H9 (cell line): Measurements from ENCODE around the gene CEMIP. TPM values are rescaled to one million over a fixed set of nuclear protein-coding genes. Genes with fewer than 3 reads are reported as not detected.

Source experiments
- DNase-seq: peaks from one replicate; pipeline ENCODE4 v3.0.0-alpha.2; 2017
- H2AFZ ChIP-seq: one replicate; pipeline ENCODE4 v1.6.1; 2013; ENCODE audit warnings: mild to moderate bottlenecking, low read length, control low read depth, moderate library complexity
- H2AK5ac ChIP-seq: 2 replicates; pipeline ENCODE4 v1.6.1; 2013; ENCODE audit warnings: low read length, control low read depth, mixed read lengths; ENCODE audit not compliant: insufficient read length
- H2BK120ac ChIP-seq: one replicate; pipeline ENCODE4 v1.6.1; 2013; ENCODE audit warnings: low read depth, mild to moderate bottlenecking, low read length, control low read depth, inconsistent platforms; ENCODE audit not compliant: poor library complexity, severe bottlenecking
- H2BK12ac ChIP-seq: 2 replicates; pipeline ENCODE4 v1.6.1; 2013; ENCODE audit warnings: low read length, control low read depth, mixed read lengths, low read depth; ENCODE audit not compliant: insufficient read length
- H2BK15ac ChIP-seq: 2 replicates; pipeline ENCODE4 v1.6.1; 2013; ENCODE audit warnings: low read depth, low read length, control low read depth
- H2BK20ac ChIP-seq: one replicate; pipeline ENCODE4 v1.6.1; 2013; ENCODE audit warnings: low read depth, mild to moderate bottlenecking, low read length, control low read depth, inconsistent platforms; ENCODE audit not compliant: poor library complexity, severe bottlenecking
- H2BK5ac ChIP-seq: 2 replicates; pipeline ENCODE4 v1.6.1; 2013; ENCODE audit warnings: low read length, control low read depth, mixed read lengths; ENCODE audit not compliant: insufficient read length
- H3K14ac ChIP-seq: 2 replicates; pipeline ENCODE4 v1.6.1; 2013; ENCODE audit warnings: low read length, control low read depth; ENCODE audit not compliant: insufficient read depth
- H3K18ac ChIP-seq: 2 replicates; pipeline ENCODE4 v1.6.1; 2013; ENCODE audit warnings: low read depth, mild to moderate bottlenecking, mixed read lengths, low read length, control low read depth; ENCODE audit not compliant: insufficient read length
- H3K23ac ChIP-seq: 2 replicates; pipeline ENCODE4 v1.6.1; 2013; ENCODE audit warnings: low read length, control low read depth, mixed read lengths, low read depth; ENCODE audit not compliant: insufficient read length
- H3K23me2 ChIP-seq: 2 replicates; pipeline ENCODE4 v1.6.1; 2013; ENCODE audit warnings: low read depth, mild to moderate bottlenecking, mixed read lengths, low read length, control low read depth; ENCODE audit not compliant: insufficient read length, poor library complexity, severe bottlenecking
- H3K27ac ChIP-seq: 2 replicates; pipeline ENCODE4 v1.5.1; 2013; ENCODE audit warnings: low read length, control low read depth, mixed read lengths, low read depth; ENCODE audit not compliant: insufficient read length
- H3K27me3 ChIP-seq: 2 replicates; pipeline ENCODE4 v1.6.1; 2013; ENCODE audit warnings: low read length, control low read depth, inconsistent platforms; ENCODE audit not compliant: insufficient read depth
- H3K4ac ChIP-seq: 2 replicates; pipeline ENCODE4 v1.6.1; 2013; ENCODE audit warnings: low read depth, mild to moderate bottlenecking, control low read depth, inconsistent platforms, low read length, moderate library complexity
- H3K4me1 ChIP-seq: 2 replicates; pipeline ENCODE4 v1.6.1; 2013; ENCODE audit warnings: low read length, control low read depth, inconsistent platforms; ENCODE audit not compliant: insufficient read depth
- H3K4me2 ChIP-seq: 2 replicates; pipeline ENCODE4 v1.6.1; 2013; ENCODE audit warnings: low read length, control low read depth, mixed read lengths; ENCODE audit not compliant: insufficient read length, insufficient read depth
- H3K56ac ChIP-seq: 2 replicates; pipeline ENCODE4 v1.6.1; 2013; ENCODE audit warnings: low read depth, mild to moderate bottlenecking, mixed read lengths, low read length, control low read depth; ENCODE audit not compliant: insufficient read length
- H3K79me1 ChIP-seq: 2 replicates; pipeline ENCODE4 v1.6.1; 2013; ENCODE audit warnings: low read depth, mild to moderate bottlenecking, moderate library complexity, low read length, control low read depth, inconsistent platforms; ENCODE audit not compliant: insufficient read depth, poor library complexity, severe bottlenecking
- H3K79me2 ChIP-seq: 2 replicates; pipeline ENCODE4 v1.6.1; 2013; ENCODE audit warnings: low read length, control low read depth, inconsistent platforms; ENCODE audit not compliant: insufficient read depth
- H3K9ac ChIP-seq: 2 replicates; pipeline ENCODE4 v1.6.1; 2013; ENCODE audit warnings: low read length, control low read depth, mixed read lengths; ENCODE audit not compliant: insufficient read length; ENCODE audit errors: extremely low read depth
- H3K9me3 ChIP-seq: one replicate; pipeline ENCODE4 v1.6.1; 2013; ENCODE audit warnings: low read depth, low read length, inconsistent platforms; ENCODE audit not compliant: control insufficient read depth
- H3T11ph ChIP-seq: one replicate; pipeline ENCODE4 v1.6.1; 2013; ENCODE audit warnings: mild to moderate bottlenecking, low read length, control low read depth, inconsistent platforms
- H4K20me1 ChIP-seq: one replicate; pipeline ENCODE4 v1.6.1; 2013; ENCODE audit not compliant: control insufficient read depth, insufficient read length, insufficient read depth
- H4K5ac ChIP-seq: 2 replicates; pipeline ENCODE4 v1.6.1; 2013; ENCODE audit warnings: low read depth, mild to moderate bottlenecking, mixed read lengths, low read length, control low read depth; ENCODE audit not compliant: insufficient read length
- H4K8ac ChIP-seq: replicated peaks from 2 replicates; pipeline ENCODE4 v1.6.1; 2013; ENCODE audit warnings: low read length, control low read depth, mixed read lengths, low read depth; ENCODE audit not compliant: insufficient read length
- H4K91ac ChIP-seq: 2 replicates; pipeline ENCODE4 v1.6.1; 2013; ENCODE audit warnings: low read depth, mild to moderate bottlenecking, moderate library complexity, mixed read lengths, low read length, control low read depth; ENCODE audit not compliant: insufficient read length
- H3K27ac Mint-ChIP-seq, 3 experiments: 2 replicates in 2 of 3; 3 replicates in 1 of 3; pipeline ENCODE4 v1.8.0; 2020 to 2021; ENCODE audit warnings: mixed read lengths in 3 of 3, mild to moderate bottlenecking in 1 of 3, moderate library complexity in 1 of 3
- H3K27me3 Mint-ChIP-seq: 2 replicates; pipeline ENCODE4 v1.8.0; 2021; ENCODE audit warnings: low read depth, mild to moderate bottlenecking, moderate library complexity, mixed read lengths
- H3K36me3 Mint-ChIP-seq, 3 experiments: 2 replicates in 2 of 3; 3 replicates in 1 of 3; pipeline ENCODE4 v1.8.0; 2020 to 2021; ENCODE audit warnings: low read depth in 3 of 3, mixed read lengths in 3 of 3; ENCODE audit not compliant: insufficient read depth in 1 of 3
- H3K4me1 Mint-ChIP-seq, 2 experiments: 2 replicates each; pipeline ENCODE4 v1.8.0; 2020; ENCODE audit warnings: mixed read lengths in 2 of 2
- H3K4me3 Mint-ChIP-seq, 2 experiments: 2 replicates in 1 of 2; 3 replicates in 1 of 2; pipeline ENCODE4 v1.8.0; 2020 to 2021; ENCODE audit warnings: mild to moderate bottlenecking in 2 of 2, mixed read lengths in 2 of 2, moderate library complexity in 1 of 2
- H3K9me3 Mint-ChIP-seq, 2 experiments: 2 replicates in 1 of 2; 3 replicates in 1 of 2; pipeline ENCODE4 v1.8.0; 2020; ENCODE audit warnings: mild to moderate bottlenecking in 2 of 2, mixed read lengths in 2 of 2, moderate library complexity in 1 of 2
- CTCF ChIP-seq: fragments of 200-600 bp; sonication (generic); conservative IDR thresholded peaks from 3 replicates; pipeline ENCODE4 v1.8.0; 2021; ENCODE audit warnings: antibody characterized with exemption, mild to moderate bottlenecking
- whole genome bisulfite sequencing: extraction: QIAGEN DNeasy Blood & Tissue Kit; methylation state at CpG from one replicate; pipeline ENCODE4 v1.1.7; 2013; ENCODE audit warnings: missing lambda C conversion rate, low lambda C conversion rate, mixed read lengths; ENCODE audit not compliant: insufficient read length; ENCODE audit errors: extremely low coverage; 5-methylcytosine and 5-hydroxymethylcytosine counted together
- total RNA-seq: library from RNA; stranded (reverse); gene quantifications from 2 replicates; pipeline ENCODE4 v1.2.1, GENCODE V29; 2021

The CEMIP gene
- total RNA-seq, 1 experiment from 2014 or later: 0.09 TPM

DNA sequence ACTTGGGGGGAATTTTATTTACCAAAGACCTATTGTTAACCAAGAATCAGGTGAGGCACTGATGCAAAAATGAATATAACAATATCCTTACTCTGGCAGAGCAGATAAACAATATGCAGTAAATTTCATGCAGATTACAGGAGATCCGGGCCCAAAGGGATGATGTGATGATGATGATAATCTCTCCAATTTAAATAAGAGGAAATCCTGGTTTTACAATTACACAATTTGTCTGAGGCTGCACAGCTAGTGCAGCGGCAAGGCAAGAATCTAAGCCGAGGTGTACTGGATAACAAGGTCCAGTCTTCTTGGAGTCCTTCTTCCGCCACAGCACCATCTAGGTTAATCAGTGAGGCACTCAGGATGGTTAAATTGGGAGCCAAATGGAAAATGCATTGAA lies 212.8 kb downstream of the CEMIP start:
- Mint-ChIP-seq H3K36me3 (peaks cover 0 to 7% (median under 1%) of the 10 kb centered on the region in 3 experiments; a peak in 3 of 7 replicates), H3K9me3 (no peaks in the 10 kb centered on the region), H3K27ac (no peak overlapping the region), H3K4me3 (no peak overlapping the region), H3K27me3 (no peaks in the 10 kb centered on the region), H3K4me1 (peaks cover 23 to 26% of the 10 kb centered on the region in 2 experiments)
- Histone ChIP-seq H3K4me2 (no peak overlapping the region), H2BK15ac (no peak overlapping the region), H3K4me1 (peaks cover 2% of the 10 kb centered on the region), H3K27ac (no peak overlapping the region), H4K20me1 (no peaks in the 10 kb centered on the region), H3K79me1 (peaks cover 8% of the 10 kb centered on the region), H4K8ac (no peak overlapping the region), H2BK20ac (no peak overlapping the region), H2AK5ac (no peak overlapping the region), H3K18ac (no peak overlapping the region), H2BK120ac (no peak overlapping the region), H2BK12ac (no peak overlapping the region), H2AFZ (no peak overlapping the region), H2BK5ac (no peak overlapping the region), H3K27me3 (no peaks in the 10 kb centered on the region), H3K9me3 (no peaks in the 10 kb centered on the region), H4K91ac (no peak overlapping the region), H3K4ac (no peak overlapping the region), H3K79me2 (peaks cover 21% of the 10 kb centered on the region), H3K56ac (no peak overlapping the region), H3T11ph (no peak overlapping the region), H3K23me2 (peaks cover 8% of the 10 kb centered on the region), H4K5ac (no peak overlapping the region), H3K23ac (no peak overlapping the region), H3K9ac (no peak overlapping the region), H3K14ac (no peak overlapping the region)
- WGBS: no CpG with 5 or more reads among the region's 4 CpGs
- no peak for TF ChIP-seq CTCF
- no peak for DNase-seq
